ENCODE results near the gene DISC1.
A peak's percentile ranks its signal among the peaks of the same experiment; 100 is the strongest.
"Not testable (repeated sequence)": the region's sequence is repeated elsewhere in the genome, so short reads cannot be mapped to it uniquely, and the experiment has no call there.

Gene DISC1

DNA sequence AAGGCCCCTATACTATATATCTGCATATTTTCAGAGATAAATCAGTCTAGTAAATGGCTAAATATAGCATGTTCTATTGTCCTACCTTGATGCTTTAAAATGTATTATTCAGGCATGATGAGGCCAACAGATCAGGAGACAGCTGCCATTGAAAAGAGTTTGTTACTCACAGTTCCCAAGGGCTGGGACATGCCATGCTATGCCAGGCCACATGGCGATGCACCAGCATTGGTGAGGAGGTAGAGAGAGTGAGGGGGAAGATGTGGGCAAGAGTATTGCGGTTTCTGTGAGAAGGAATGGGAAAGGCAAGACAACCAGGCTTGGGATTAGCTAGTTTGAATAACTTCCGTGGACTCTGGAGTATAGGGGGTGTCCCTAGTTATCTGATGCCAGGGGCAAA, 316.5 kb downstream of the DISC1 start:
- no peak for DNase-seq

GRCh38 chr1:231948102-231948501, 321.5 kb downstream of the DISC1 start:
- DNase-seq: not testable (repeated sequence)

DNA sequence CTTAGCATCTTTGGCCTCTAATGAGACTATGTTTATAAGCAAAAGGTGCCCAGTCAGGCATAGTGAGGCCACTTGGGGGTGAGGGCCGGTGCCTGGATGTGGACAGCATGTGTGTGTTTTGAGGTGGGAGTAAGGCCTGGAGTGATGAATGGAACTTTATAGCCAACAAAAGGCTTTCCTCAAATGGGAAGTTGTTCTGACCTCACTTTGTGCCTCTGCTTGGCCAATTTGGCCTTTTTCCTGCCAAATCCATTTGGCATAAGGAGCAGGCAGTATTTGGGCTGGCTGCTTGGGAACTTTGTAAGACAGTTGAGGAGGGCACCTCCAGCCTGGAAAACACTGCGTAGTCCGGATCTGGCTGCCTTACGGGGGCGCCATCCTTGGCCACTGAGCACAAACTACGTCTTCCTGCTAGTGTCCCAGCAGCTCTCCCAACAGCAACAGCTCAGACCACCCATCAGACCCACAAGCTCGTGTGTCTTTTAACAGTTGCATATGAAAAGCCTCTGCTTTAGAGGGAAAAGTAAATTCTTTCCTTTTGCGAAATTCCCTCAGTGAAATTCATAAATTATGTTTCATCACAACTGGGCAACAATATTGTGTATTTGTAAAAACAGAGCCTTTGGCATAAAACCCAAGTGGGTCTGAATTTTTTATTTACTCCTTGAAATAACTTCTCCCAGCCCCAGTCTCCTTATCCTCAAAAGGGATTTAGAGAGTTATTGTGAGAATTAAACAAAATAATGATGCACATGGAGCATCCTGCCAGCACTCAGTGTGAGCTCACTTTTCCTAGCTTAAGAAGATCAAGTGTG, 322.9 kb downstream of the DISC1 start:
- peak in 26 of 58 donors; percentile 4 to 71 (median 34) for DNase-seq

DNA sequence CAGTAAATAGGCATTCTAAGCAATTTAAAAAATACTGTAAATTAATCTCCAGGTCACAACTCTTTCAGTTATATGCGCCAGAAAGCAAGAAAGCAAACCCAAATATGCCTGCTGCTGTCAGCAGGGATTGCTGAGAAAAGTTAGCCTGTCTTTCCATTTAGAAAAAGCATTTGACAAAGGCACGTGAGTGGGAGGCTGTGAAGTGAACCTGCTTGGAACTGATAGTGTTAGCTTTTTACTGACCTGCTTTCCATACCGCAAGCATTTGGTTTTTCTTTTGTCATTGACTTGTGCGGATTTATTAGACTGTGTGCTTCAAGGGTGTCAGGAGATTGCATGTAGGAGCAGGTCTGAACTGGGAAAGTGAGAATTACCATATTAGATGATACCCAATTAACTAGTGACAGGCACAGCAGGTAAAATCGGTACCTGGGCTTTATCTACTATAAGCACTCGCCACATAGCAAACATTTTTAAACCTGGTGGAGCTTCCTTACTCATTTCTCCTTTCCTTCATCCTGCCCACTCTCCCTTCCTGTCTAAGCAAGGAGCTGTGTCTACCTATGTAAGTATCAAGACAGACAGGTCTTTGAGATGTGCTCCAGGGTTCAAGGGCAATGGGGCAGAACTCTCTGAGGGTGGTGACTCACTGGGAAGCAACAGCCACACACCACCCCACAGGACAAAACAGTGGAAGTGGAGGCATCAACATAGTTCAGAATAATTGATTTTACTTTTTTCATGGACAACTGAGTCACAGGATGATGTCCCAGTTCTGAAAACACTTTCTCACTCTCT, 323.9 kb downstream of the DISC1 start:
- DNase-seq: no peak

GRCh38 chr1:231951374-231951773, 324.8 kb downstream of the DISC1 start:
- no peak for DNase-seq

DNA sequence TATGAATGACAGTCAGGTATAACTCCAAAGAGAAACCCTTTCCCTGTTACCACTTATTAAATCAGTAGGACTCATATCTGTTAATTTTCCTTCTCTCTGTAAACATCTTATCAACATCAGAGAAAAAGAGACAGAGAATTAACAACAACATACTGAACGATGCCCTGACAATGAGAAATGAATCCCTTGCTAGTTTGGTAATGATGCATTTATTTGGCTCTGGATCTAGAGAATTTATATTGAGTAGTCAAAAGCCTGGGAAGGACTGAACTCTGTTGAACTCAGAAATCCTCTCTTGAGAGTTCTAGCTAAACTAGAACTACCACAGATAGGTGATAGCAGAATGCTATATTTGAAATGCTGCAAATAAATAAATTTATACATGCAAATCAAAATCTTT, 325.6 kb downstream of the DISC1 start:
- DNase-seq: no peak

DNA sequence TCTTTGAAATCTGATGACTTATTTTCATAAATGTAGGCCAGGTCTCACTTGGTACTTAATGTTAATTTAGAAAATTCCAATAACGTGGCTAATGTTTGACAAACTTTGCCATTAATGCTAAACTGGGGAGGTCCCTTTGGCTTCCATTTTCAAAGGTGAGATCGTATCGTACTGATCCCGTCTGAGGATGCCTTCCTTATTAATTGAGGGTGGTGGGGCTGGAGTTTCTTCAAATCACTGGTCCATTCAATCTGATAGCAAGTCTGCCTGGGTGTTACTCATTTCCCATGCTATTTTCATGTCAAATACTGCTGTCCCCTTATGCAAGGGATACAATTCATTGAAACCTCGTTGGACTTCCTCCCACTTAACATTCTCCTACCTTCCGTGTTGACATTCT, 327.1 kb downstream of the DISC1 start:
- no peak for DNase-seq

DNA sequence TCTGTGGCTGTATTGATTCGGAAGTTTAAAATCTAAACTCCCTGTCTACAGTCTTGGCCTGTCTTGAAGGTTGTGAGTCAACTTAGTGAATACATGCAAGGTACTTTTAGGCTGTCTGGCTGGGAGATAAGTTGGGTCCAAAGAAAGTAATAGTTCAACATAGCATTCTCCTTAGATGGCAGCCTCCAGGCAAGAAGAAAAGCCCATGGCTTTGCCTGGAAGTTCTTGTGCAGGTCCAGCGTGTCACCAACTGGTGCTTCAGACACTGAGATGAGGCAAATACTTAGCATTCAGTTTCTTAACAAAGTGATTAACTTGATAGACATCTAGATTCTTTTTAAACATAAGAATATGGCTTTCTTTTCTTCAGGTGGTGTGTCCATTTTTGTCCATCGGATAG, 328.2 kb downstream of the DISC1 start:
- DNase-seq: no peak

DNA sequence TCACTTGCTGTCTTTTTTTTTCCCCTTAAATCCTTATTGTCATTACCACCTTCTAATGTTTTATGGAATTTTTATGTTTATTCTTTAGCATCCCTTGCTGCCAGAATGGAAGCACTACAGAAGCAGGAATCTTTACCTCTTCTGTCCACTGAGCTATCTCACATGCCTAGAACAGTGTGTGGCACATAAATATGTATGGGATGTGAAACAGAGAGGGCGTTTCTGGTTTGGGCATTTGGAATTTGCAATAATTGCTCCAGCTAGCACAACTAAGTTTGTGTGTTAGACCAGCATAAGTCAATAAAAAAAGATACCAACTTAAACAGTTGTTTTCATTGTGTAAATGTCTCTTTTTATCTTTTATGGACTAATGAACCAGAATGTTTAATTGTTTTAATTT, 330.8 kb downstream of the DISC1 start:
- no peak for DNase-seq

DNA sequence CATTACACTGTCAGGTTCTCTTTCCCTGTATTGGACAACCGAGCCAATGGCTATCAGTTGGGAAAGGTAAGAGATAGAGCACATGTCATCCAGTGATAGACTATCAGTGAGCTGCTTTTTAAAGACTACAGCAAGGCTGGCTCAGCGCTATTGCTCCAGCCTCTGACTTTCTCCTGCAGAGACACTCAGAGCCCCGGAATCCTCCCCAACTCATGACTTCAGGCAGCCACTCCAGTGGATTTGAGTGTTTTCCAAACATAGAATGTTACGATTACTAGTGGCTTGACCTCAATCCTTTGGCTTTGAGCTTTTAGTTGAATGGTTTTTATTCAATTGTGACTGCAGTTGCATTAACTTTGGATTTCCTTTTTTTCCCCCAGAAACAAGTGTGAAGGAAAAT, 331.9 kb downstream of the DISC1 start:
- no peak for DNase-seq

DNA sequence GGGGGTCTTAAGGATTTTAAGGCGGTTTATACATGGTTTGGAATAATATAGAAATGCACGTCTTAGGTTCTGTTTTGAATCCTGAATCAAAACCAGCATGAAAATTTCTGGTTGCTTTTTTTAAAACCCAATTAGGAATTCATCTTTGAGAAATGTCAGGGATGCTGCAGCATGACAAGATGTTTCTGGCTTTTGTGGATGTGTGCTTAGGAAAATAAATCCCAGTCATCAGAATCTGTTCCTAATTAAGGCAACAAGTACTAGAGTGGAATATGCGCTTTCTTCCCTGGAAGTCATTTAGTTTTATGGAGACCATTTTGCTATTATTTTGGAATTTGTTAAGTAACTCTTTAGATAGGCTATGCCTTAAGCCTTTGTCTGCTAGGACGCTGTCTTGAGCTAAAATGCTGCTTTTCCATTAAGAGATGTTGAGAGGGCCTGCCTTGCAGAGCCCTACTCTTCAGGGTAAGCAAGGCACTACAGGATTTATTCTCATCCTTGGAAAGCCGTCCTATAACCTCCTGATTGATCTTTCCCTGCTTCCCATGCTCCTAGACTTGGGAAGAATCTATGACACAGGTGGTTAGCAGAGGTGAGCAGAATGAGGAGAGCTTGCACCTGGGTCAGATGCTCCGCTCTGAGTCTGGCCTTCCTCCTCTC, 332.8 kb downstream of the DISC1 start:
- DNase-seq: no peak

DNA sequence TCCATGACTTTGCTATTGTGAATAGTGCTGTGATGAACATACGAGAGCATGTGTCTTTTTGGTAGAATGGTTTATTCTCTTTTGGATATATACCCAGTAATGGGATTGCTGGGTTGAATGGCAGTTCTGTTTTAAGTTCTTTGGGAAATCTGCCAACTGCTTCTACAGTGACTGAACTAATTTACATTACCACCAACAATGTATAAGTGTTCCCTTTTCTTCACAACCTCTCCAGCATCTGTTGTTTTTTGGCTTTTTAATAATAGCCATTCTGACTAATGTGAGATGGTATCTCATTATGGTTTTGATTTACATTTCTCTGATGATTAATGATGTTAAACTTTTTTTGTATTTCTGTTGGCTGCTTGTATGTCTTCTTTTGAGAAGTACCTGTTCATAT, 335.2 kb downstream of the DISC1 start:
- DNase-seq: peak in 1 of 58 donors; percentile 9

DNA sequence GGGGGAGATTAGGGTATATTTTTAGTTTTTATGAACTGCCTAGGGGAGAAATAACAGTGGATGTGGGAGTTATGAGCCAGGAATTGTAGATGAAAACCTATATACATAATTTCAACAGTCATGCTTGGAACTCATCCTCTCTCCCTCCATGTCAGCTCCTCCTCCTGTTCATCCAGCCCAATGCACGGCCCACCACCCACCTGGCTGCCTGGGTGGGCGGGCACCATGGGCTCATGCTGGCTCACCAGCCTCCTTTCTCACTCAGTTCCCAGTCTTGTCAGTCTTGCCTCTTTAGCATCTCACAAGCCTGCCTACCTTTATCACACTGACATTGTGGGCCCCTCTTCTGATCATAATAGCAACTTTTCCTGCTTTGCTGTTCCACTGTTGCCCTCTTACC, 336.0 kb downstream of the DISC1 start:
- no peak for DNase-seq

- DNase-seq: no peak
Measured at GRCh38 chr1:231964241-231964640, 337.7 kb downstream of the DISC1 start.

GRCh38 chr1:231964961-231965360, 338.4 kb downstream of the DISC1 start:
- no peak for DNase-seq

DNA sequence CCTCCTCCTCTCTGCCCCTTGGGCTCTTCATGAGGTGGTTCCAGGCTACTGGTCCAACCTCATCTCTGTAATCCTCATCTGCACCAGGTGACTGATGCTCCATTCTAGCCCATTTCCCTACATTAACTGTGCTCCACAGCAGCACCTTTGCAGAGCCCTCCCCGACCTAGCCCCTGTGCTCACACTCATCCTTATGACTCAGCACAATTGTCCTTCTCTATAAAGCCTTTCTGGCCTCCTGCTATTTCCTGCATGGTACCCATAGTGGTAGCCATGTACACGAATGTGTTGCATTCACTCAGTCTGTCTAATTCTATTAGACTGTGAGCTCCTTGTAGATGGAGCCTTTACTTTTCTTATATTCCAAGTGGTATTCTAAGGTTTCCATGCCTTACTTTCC, 339.0 kb downstream of the DISC1 start:
- DNase-seq: no peak

GRCh38 chr1:231966983-231967382, 340.4 kb downstream of the DISC1 start:
- no peak for DNase-seq

DNA sequence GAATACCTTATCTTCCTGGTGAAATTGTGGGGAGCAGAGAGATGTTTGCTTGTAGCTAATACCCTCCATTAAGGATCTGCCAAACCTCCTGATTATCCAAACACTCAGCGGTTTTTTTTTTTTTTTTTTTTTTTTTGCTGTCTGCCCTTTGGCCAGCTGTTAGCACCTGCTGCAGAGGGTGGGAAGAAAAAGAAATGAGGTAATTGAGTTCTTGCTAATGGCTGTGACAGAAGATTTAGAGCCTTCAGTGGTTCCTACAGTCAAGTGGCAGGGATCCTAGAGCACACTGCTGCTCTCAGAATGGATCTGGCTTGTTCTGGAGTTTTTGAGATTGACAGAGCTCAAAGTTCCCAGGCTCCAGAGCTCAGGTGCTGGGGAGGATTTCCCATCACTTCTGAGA, 342.5 kb downstream of the DISC1 start:
- no peak for DNase-seq

DNA sequence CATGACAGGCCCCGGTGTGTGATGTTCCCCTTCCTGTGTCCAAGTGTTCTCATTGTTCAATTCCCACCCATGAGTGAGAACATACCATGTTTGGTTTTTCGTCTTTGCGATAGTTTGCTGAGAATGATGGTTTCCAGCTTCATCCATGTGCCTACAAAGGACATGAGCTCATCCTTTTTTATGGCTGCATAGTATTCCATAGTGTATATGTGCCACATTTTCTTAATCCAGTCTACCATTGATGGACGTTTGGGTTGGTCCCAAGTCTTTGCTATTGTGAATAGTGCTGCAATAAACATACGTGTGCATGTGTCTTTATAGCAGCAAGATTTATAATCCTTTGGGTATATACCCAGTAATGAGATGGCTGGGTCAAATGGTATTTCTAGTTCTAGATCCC, 343.2 kb downstream of the DISC1 start:
- DNase-seq: not testable (repeated sequence)

GRCh38 chr1:231970684-231971083, 344.1 kb downstream of the DISC1 start:
- peak in 1 of 58 donors; percentile 3 for DNase-seq

DNA sequence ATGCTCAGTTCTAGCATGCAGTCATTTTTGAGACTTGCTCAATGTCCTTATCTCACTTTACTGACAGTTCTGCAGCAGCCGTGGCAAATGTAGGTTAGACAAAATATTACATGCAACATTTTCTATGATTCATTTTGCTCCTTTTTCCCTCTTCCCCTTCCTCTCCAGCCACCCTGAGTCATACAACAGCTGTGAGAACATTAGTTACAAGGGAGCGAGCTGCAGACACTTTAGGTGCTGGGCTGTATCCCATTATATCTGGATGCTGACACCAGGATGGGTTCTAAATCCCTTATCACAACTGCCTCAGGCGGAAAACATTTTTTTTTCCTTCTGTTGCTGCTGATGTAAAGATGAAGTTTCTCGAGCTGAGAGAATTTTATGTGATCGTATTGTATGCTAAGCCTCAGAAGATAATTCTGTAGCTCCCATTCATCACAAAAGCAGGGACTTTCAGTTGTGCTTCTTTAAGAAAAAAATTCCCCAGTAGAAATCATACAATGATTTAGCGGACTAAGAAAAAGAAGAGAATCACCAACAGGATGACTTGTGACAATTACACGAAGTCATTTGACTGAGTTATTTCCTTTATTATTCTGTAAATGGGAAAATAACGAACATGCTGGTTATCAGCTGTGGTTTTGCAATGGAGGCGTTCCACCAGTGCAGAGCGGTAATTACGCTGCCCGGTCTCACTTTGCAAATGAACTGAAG, 345.0 kb downstream of the DISC1 start:
- DNase-seq: no peak

DNA sequence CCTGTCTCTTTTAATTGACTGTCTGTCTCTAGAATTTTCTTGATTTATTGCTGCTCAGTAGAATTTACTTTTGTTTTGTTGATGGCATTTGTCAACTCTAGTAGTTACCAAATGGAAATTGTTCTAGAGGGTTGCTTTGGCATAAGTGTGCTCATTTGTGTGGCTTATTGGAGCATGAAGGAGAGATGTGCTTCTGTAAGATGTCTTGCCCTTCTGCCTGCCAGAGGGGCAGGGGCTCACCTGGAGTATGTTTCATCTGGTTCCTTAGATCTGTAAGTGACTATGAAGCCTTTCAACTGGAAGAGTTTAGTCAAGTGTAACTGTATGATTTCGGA, 345.5 kb downstream of the DISC1 start:
- no peak for DNase-seq
